IMR-90 (cell line): ENCODE results near the gene HSD3B2. TPM values are rescaled to one million over a fixed set of nuclear protein-coding genes. Genes with fewer than 3 reads are reported as not detected.

Experiments
- ATAC-seq: fragments of 200-7000 bp; cut with Tn5 transposase; 2 replicates; pipeline ENCODE4 v1.9.1; 2020; ENCODE audit warnings: low read depth, mild to moderate bottlenecking, moderate library complexity
- BruUV-seq: library from RNA; stranded (reverse); fragments of 400-500 nt; replicated peaks from 2 replicates; lab custom pipeline; 2021; lab: Mats Ljungman, UMichigan
- CTCF ChIA-PET: fragments of 300-600 bp; formaldehyde crosslinking; extraction: SDS; loops from one replicate; lab custom pipeline; 2021; ENCODE audit warnings: antibody characterized with exemption; lab: Yijun Ruan, JAX
- POLR2A ChIA-PET: fragments of 300-600 bp; sonication (Branson Sonifier 250); formaldehyde crosslinking; loops from one replicate; lab custom pipeline; 2022; ENCODE audit warnings: antibody characterized with exemption; ENCODE audit not compliant: unreplicated experiment; lab: Charles Lee
- DNase-seq: peaks from one replicate; pipeline ENCODE4 v3.0.0; 2013
- H2AFZ ChIP-seq: replicated peaks from 2 replicates; pipeline ENCODE3; 2013; ENCODE audit warnings: low read length, mild to moderate bottlenecking; ENCODE audit not compliant: poor library complexity
- H2AK5ac ChIP-seq: 2 replicates; pipeline ENCODE4 v1.6.1; 2013; ENCODE audit warnings: low read depth, low read length, inconsistent platforms
- H2AK9ac ChIP-seq: replicated peaks from 2 replicates; pipeline ENCODE3; 2013; ENCODE audit warnings: mild to moderate bottlenecking, low read depth, low read length, moderate library complexity; ENCODE audit not compliant: poor library complexity
- H2BK120ac ChIP-seq: 2 replicates; pipeline ENCODE4 v1.6.1; 2013; ENCODE audit warnings: low read depth, low read length, inconsistent platforms
- H2BK15ac ChIP-seq: 3 replicates; pipeline ENCODE4 v1.6.1; 2013; ENCODE audit warnings: low read depth, low read length, inconsistent platforms
- H2BK20ac ChIP-seq: 2 replicates; pipeline ENCODE4 v1.6.1; 2013; ENCODE audit warnings: low read depth, mild to moderate bottlenecking, inconsistent platforms, low read length, moderate library complexity
- H2BK5ac ChIP-seq: 2 replicates; pipeline ENCODE4 v1.6.1; 2013; ENCODE audit warnings: mild to moderate bottlenecking, low read depth, low read length, inconsistent platforms; ENCODE audit not compliant: poor library complexity, severe bottlenecking
- H3K14ac ChIP-seq: replicated peaks from 2 replicates; pipeline ENCODE4 v1.6.1; 2013; ENCODE audit warnings: low read depth, low read length, inconsistent platforms
- H3K18ac ChIP-seq: 2 replicates; pipeline ENCODE4 v1.6.1; 2013; ENCODE audit warnings: low read depth, low read length, control low read depth
- H3K23ac ChIP-seq: 2 replicates; pipeline ENCODE4 v1.6.1; 2013; ENCODE audit warnings: low read depth, low read length, inconsistent platforms
- H3K27ac ChIP-seq: 2 replicates; pipeline ENCODE4 v1.5.1; 2013; ENCODE audit warnings: mild to moderate bottlenecking, control low read depth, low read length; ENCODE audit not compliant: insufficient read depth
- H3K27me3 ChIP-seq: 2 replicates; pipeline ENCODE4 v1.6.1; 2013; ENCODE audit warnings: low read length; ENCODE audit not compliant: control insufficient read depth, insufficient read depth
- H3K36me3 ChIP-seq: 2 replicates; pipeline ENCODE4 v1.6.1; 2013; ENCODE audit warnings: low read length, mixed read lengths; ENCODE audit not compliant: control insufficient read depth, insufficient read depth
- H3K4ac ChIP-seq: 2 replicates; pipeline ENCODE4 v1.6.1; 2013; ENCODE audit warnings: low read depth, low read length, inconsistent platforms
- H3K4me1 ChIP-seq: 2 replicates; pipeline ENCODE4 v1.6.1; 2013; ENCODE audit warnings: low read length, mixed read lengths; ENCODE audit not compliant: control insufficient read depth, insufficient read depth
- H3K4me2 ChIP-seq: 2 replicates; pipeline ENCODE4 v1.6.1; 2013; ENCODE audit warnings: low read depth, mild to moderate bottlenecking, control low read depth, low read length, moderate library complexity
- H3K4me3 ChIP-seq: 2 replicates; pipeline ENCODE4 v1.5.1; 2013; ENCODE audit warnings: low read depth, mild to moderate bottlenecking, control low read depth, low read length, moderate library complexity; ENCODE audit not compliant: insufficient read depth
- H3K56ac ChIP-seq: 2 replicates; pipeline ENCODE4 v1.6.1; 2013; ENCODE audit warnings: low read length, inconsistent platforms; ENCODE audit not compliant: insufficient read depth; ENCODE audit errors: extremely low read depth
- H3K79me1 ChIP-seq, 2 experiments: 2 replicates each; pipeline ENCODE4 v1.6.1; 2013; ENCODE audit warnings: low read length in 2 of 2, inconsistent platforms in 1 of 2, low read depth in 1 of 2
- H3K9ac ChIP-seq: 2 replicates; pipeline ENCODE4 v1.6.1; 2013; ENCODE audit warnings: low read depth, low read length, control low read depth
- H3K9me1 ChIP-seq: 2 replicates; pipeline ENCODE4 v1.6.1; 2013; ENCODE audit warnings: low read length, inconsistent platforms; ENCODE audit not compliant: insufficient read depth
- H3K9me3 ChIP-seq: 2 replicates; pipeline ENCODE4 v1.6.1; 2013; ENCODE audit warnings: low read length; ENCODE audit not compliant: control insufficient read depth, insufficient read depth
- H4K20me1 ChIP-seq: 2 replicates; pipeline ENCODE4 v1.6.1; 2013; ENCODE audit warnings: low read length, inconsistent platforms; ENCODE audit not compliant: insufficient read depth
- H4K5ac ChIP-seq: 2 replicates; pipeline ENCODE4 v1.6.1; 2013; ENCODE audit warnings: mild to moderate bottlenecking, low read depth, low read length, control low read depth
- H4K8ac ChIP-seq, 2 experiments: 2 replicates each; pipeline ENCODE4 v1.6.1; 2013; ENCODE audit warnings: low read depth in 2 of 2, low read length in 2 of 2, control low read depth in 1 of 2, inconsistent platforms in 1 of 2
- H4K91ac ChIP-seq: 2 replicates; pipeline ENCODE4 v1.6.1; 2013; ENCODE audit warnings: low read depth, low read length, inconsistent platforms; ENCODE audit not compliant: insufficient read depth
- BHLHE40 ChIP-seq: fragments of 150-350 bp; IDR thresholded peaks from 2 replicates; pipeline ENCODE4 v1.6.1; 2016; ENCODE audit warnings: mild to moderate bottlenecking, low read depth, low read length
- CEBPB ChIP-seq: IDR thresholded peaks from 2 replicates; pipeline ENCODE4 v1.6.1; 2012; ENCODE audit warnings: low read depth, low read length, improper control_type of control experiment
- CHD1 ChIP-seq: IDR thresholded peaks from 2 replicates; pipeline ENCODE4 v1.6.1; 2012; ENCODE audit warnings: low read depth, low read length, improper control_type of control experiment
- CTCF ChIP-seq: conservative IDR thresholded peaks from 2 replicates; pipeline ENCODE4 v1.5.1; 2012; ENCODE audit warnings: mild to moderate bottlenecking, low read depth, low read length, improper control_type of control experiment
- ELK1 ChIP-seq: fragments of 150-350 bp; IDR thresholded peaks from 2 replicates; pipeline ENCODE4 v1.6.1; 2016; ENCODE audit warnings: low read depth, mild to moderate bottlenecking, low read length, moderate library complexity, borderline replicate concordance
- FOS ChIP-seq: fragments of 150-350 bp; IDR thresholded peaks from 2 replicates; pipeline ENCODE4 v1.6.1; 2016; ENCODE audit warnings: low read depth, low read length
- MAFK ChIP-seq: IDR thresholded peaks from 2 replicates; pipeline ENCODE4 v1.6.1; 2012; ENCODE audit warnings: low read depth, low read length, improper control_type of control experiment
- MAZ ChIP-seq: IDR thresholded peaks from 2 replicates; pipeline ENCODE4 v1.6.1; 2012; ENCODE audit warnings: low read depth, mild to moderate bottlenecking, low read length, improper control_type of control experiment, moderate library complexity, borderline replicate concordance
- POLR2A ChIP-seq: IDR thresholded peaks from 2 replicates; pipeline ENCODE4 v1.6.1; 2012; ENCODE audit warnings: mild to moderate bottlenecking, low read depth, low read length
- RAD21 ChIP-seq: IDR thresholded peaks from 2 replicates; pipeline ENCODE4 v1.6.1; 2012; ENCODE audit warnings: low read length, improper control_type of control experiment
- RCOR1 ChIP-seq: IDR thresholded peaks from 2 replicates; pipeline ENCODE4 v1.6.1; 2012; ENCODE audit warnings: mild to moderate bottlenecking, low read length, improper control_type of control experiment; ENCODE audit not compliant: insufficient replicate concordance
- SMC3 ChIP-seq: fragments of 150-350 bp; IDR thresholded peaks from 2 replicates; pipeline ENCODE4 v1.6.1; 2016; ENCODE audit warnings: low read depth, mild to moderate bottlenecking, antibody characterized with exemption, low read length, moderate library complexity
- USF2 ChIP-seq: fragments of 150-350 bp; IDR thresholded peaks from 2 replicates; pipeline ENCODE4 v1.6.1; 2017; ENCODE audit warnings: mild to moderate bottlenecking, antibody characterized with exemption, low read length, low read depth
- dilution Hi-C: fragments of 300-500 bp; cut with HindIII; formaldehyde crosslinking; loops from one replicate; pipeline ENCODE4 v1.14.3; 2018; ENCODE audit warnings: low sequenced_read_pairs; ENCODE audit not compliant: unreplicated experiment
- in situ Hi-C: fragments of 300-500 bp; cut with MboI; formaldehyde crosslinking; loops from 3 replicates; pipeline ENCODE4 v1.14.3; 2019; ENCODE audit warnings: low sequenced_read_pairs, inconsistent platforms, mixed read lengths
- intact Hi-C: fragments of 100-400 bp; cut with micrococcal nuclease; formaldehyde crosslinking; loops from 2 replicates; pipeline ENCODE4 v1.10.0; 2022
- polyA plus RNA-seq, 3 experiments: library from polyadenylated mRNA; depleted of rRNA; stranded (reverse); fragments of >200 nt; gene quantifications; 2 replicates each; pipeline ENCODE4 v1.2.3, GENCODE V29; 2012; ENCODE audit warnings: low replicate concordance in 1 of 3
- total RNA-seq: library from RNA; depleted of rRNA; stranded (reverse); fragments of >200 nt; gene quantifications from 2 replicates; pipeline ENCODE4 v1.2.3, GENCODE V29; 2012

HSD3B2 gene
- total and polyA plus RNA-seq, 2 of the 4 experiments (the other 2 are of a cell fraction): not detected

GRCh38 chr1:119390526-119390925 lies 24.4 kb upstream of the HSD3B2 start:
- H2BK20ac ChIP-seq: no peak overlapping the region
- no peak overlapping the region for H4K91ac ChIP-seq
- H3K23ac ChIP-seq: no peak overlapping the region
- ChIA-PET POLR2A (no interaction called here), CTCF (no interaction called here)
- no peaks in the 10 kb centered on the region for H3K9me3 ChIP-seq
- H2BK5ac ChIP-seq: no peak overlapping the region
- H3K36me3 ChIP-seq: no peaks in the 10 kb centered on the region
- no peaks in the 10 kb centered on the region for H3K27me3 ChIP-seq
- H2AK5ac ChIP-seq: no peak overlapping the region
- no peaks in the 10 kb centered on the region for H4K20me1 ChIP-seq
- H3K9me1 ChIP-seq: no peaks in the 10 kb centered on the region
- TF ChIP-seq RAD21 (no peak), CEBPB (no peak), CTCF (no peak), FOS (no peak), USF2 (no peak), ELK1 (no peak), CHD1 (no peak), POLR2A (no peak), BHLHE40 (no peak), RCOR1 (no peak), MAZ (no peak), SMC3 (no peak), MAFK (no peak)
- ATAC-seq (no peak), DNase-seq (no peak)
- no peak overlapping the region for H2BK15ac ChIP-seq
- H4K8ac ChIP-seq: no peak overlapping the region
- H3K4me2 ChIP-seq: no peak overlapping the region
- H4K5ac ChIP-seq: no peak overlapping the region
- no peak overlapping the region for H3K56ac ChIP-seq
- no peak overlapping the region for H3K27ac ChIP-seq
- in situ Hi-C loops (no loop called here), dilution Hi-C loops (no loop called here), intact Hi-C loops (no loop called here)
- H2AFZ ChIP-seq: no peak overlapping the region
- no peak overlapping the region for H3K14ac ChIP-seq
- H3K4me3 ChIP-seq: no peak overlapping the region
- H2BK120ac ChIP-seq: no peak overlapping the region
- no peak overlapping the region for H3K18ac ChIP-seq
- no peaks in the 10 kb centered on the region for H3K4me1 ChIP-seq
- no peak overlapping the region for H3K4ac ChIP-seq
- no peak overlapping the region for H2AK9ac ChIP-seq
- no peaks in the 10 kb centered on the region for H3K79me1 ChIP-seq
- H3K9ac ChIP-seq: no peak overlapping the region
- BruUV-seq: no TSS peak
